Measurements from ENCODE around the gene ACBD4.

DNA sequence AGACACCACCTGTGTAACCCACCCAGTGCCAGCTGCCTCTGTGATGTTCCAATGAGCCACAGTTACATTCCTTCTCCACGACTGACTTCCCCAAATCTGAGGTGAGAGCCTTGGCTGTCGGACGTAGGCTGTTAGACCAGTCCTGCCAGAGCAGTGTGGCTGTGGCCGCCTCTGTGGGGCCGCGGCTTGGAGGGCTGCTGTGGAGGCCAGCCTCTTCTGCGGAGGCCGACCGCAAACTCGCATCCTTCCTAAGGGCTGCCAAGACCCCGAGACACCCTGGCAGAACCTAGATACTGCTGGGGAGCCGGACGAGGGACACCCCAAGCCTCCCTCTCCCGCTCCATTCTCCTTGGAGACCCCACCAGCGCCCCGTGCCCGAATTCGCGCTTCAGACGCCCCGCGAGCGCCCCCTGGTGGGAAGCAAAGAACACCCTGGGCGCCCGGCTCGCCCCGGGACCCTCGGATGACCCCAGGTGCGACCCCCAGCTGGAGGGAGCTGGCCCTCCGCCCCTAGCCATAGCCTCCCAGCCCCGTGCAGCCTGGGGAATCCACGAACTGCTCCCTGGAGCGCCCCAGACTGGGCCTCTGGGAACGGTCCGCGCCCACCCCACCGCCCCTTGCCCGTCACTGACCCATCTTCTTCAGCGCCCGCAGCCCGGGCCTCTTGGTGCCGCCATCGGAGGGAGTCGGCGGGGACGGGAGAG is 3.7 kb upstream of the ACBD4 start:
- TF ChIP-seq, protein P1, sequence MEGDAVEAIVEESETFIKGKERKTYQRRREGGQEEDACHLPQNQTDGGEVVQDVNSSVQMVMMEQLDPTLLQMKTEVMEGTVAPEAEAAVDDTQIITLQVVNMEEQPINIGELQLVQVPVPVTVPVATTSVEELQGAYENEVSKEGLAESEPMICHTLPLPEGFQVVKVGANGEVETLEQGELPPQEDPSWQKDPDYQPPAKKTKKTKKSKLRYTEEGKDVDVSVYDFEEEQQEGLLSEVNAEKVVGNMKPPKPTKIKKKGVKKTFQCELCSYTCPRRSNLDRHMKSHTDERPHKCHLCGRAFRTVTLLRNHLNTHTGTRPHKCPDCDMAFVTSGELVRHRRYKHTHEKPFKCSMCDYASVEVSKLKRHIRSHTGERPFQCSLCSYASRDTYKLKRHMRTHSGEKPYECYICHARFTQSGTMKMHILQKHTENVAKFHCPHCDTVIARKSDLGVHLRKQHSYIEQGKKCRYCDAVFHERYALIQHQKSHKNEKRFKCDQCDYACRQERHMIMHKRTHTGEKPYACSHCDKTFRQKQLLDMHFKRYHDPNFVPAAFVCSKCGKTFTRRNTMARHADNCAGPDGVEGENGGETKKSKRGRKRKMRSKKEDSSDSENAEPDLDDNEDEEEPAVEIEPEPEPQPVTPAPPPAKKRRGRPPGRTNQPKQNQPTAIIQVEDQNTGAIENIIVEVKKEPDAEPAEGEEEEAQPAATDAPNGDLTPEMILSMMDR (conservative IDR thresholded peaks at IDR 0.05; ENCODE audit: low read length): peak; percentile 96
- TF ChIP-seq EZH2phosphoT487 (IDR thresholded peaks at IDR 0.05; ENCODE audit: borderline replicate concordance, low read depth, low read length): no peak

All from OCI-LY7 (cell line).